Glutamatergic neuron (in vitro differentiated cells): ENCODE results near the gene LRRC75B. TPM values are rescaled to one million over a fixed set of nuclear protein-coding genes. Genes with fewer than 3 reads are reported as not detected.
"Not testable (repeated sequence)": the region's sequence is repeated elsewhere in the genome, so short reads cannot be mapped to it uniquely, and the experiment has no call there.

ENCODE experiments used
- DNase-seq: peaks from one replicate; pipeline ENCODE4 v3.0.0; 2022
- H3K27ac Mint-ChIP-seq: one replicate; pipeline ENCODE4 v1.8.0; 2020; ENCODE audit warnings: mild to moderate bottlenecking, mixed read lengths, inconsistent platforms; ENCODE audit not compliant: unreplicated experiment
- H3K27me3 Mint-ChIP-seq: one replicate; pipeline ENCODE4 v1.8.0; 2020; ENCODE audit warnings: mild to moderate bottlenecking, moderate library complexity, mixed read lengths, inconsistent platforms; ENCODE audit not compliant: unreplicated experiment
- H3K36me3 Mint-ChIP-seq: one replicate; pipeline ENCODE4 v1.8.0; 2020; ENCODE audit warnings: mild to moderate bottlenecking, mixed read lengths, inconsistent platforms; ENCODE audit not compliant: unreplicated experiment
- H3K4me1 Mint-ChIP-seq: one replicate; pipeline ENCODE4 v1.8.0; 2020; ENCODE audit warnings: mild to moderate bottlenecking, low read depth, mixed read lengths, inconsistent platforms; ENCODE audit not compliant: unreplicated experiment
- H3K4me3 Mint-ChIP-seq: one replicate; pipeline ENCODE4 v1.8.0; 2020; ENCODE audit warnings: mild to moderate bottlenecking, mixed read lengths, inconsistent platforms; ENCODE audit not compliant: unreplicated experiment
- H3K9me3 Mint-ChIP-seq: one replicate; pipeline ENCODE4 v1.8.0; 2020; ENCODE audit warnings: mild to moderate bottlenecking, moderate library complexity, mixed read lengths, inconsistent platforms; ENCODE audit not compliant: unreplicated experiment
- CTCF ChIP-seq: fragments of 200-600 bp; sonication (generic); IDR thresholded peaks from one replicate; pipeline ENCODE4 v1.5.0; 2021; ENCODE audit not compliant: partially characterized antibody, unreplicated experiment
- total RNA-seq: library from RNA; stranded (reverse); fragmentation: NEBNext Ultra II Directional; extraction: Animal tissue kit (Norgen Biotek cat#: 25700); gene quantifications from one replicate; pipeline ENCODE4 v1.2.1, GENCODE V29; 2021; ENCODE audit not compliant: unreplicated experiment

The LRRC75B gene
- total RNA-seq, 1 donor from 2014 or later: 63.6 TPM

DNA sequence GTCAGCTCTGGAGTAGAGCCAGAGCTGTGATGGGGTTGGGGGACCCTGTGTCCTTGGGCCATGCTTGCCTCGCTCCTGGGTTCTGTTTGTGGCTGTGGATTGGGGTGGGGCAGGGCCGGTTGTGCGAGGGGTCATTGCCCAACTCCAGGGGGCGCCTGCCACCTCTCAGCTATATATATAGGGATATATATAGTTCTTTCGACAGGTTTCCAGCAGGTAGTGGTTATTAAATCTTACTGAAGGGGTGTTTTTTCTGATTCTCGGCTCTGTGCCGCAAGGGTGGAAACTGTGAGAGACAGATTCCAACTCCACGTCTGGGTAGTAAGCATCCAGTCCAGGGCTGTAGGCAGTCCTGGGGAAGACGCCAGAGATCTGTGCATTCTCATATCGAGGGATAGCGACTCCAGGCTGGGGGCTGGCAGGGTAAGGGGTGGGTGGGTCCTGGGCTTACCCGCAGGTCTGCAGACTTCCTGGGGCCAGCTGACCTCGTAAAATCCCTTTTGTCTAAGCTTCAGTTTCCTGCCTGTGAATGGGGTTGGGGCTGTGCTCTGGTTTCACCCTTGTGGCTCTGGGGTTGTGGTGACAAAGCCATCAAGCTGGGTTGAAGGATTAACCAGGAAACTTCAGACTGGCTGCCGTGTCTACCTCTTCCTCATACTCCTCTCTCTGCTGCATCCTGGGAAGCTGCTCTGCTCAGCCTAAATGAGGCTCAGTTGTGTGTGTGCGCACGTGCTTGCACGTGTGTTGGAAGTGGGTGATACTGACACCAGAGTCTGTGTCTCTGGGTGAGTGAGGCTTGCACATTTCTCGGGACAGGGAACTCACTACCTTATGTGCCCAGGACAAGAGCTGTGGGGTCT, 11.1 kb upstream of the LRRC75B start:
- H3K27ac Mint-ChIP-seq, H3K9me3 Mint-ChIP-seq, H3K4me3 Mint-ChIP-seq, H3K27me3 Mint-ChIP-seq, H3K4me1 Mint-ChIP-seq, H3K36me3 Mint-ChIP-seq: not testable (repeated sequence)
- DNase-seq: peak; percentile 46
- TF ChIP-seq CTCF: peak; percentile 16

- not testable (repeated sequence) for H3K4me3 Mint-ChIP-seq, H3K36me3 Mint-ChIP-seq, DNase-seq, H3K4me1 Mint-ChIP-seq, H3K27ac Mint-ChIP-seq, H3K27me3 Mint-ChIP-seq, H3K9me3 Mint-ChIP-seq
These were observed 10.2 kb upstream of the LRRC75B start, which contains the start of gene GGT1 for GRCh38 chr22:24602847-24603769. TSS of gene GGT1 (plus strand) at chr22:24603193. CDS start at chr22:24611082, 7,889 bp downstream.

- H3K9me3 Mint-ChIP-seq, H3K36me3 Mint-ChIP-seq, DNase-seq, H3K27me3 Mint-ChIP-seq, H3K27ac Mint-ChIP-seq, H3K4me3 Mint-ChIP-seq, H3K4me1 Mint-ChIP-seq: not testable (repeated sequence)
These were observed 9.4 kb upstream of the LRRC75B start for GRCh38 chr22:24602105-24602749.

- Mint-ChIP-seq H3K36me3 (no peaks in the 10 kb centered on the region), H3K4me1 (peaks cover 1% of the 10 kb centered on the region), H3K27ac (no peak overlapping the region), H3K9me3 (peaks cover 3% of the 10 kb centered on the region), H3K4me3 (no peak overlapping the region), H3K27me3 (peaks cover 2% of the 10 kb centered on the region)
- DNase-seq: no peak
- TF ChIP-seq CTCF: no peak
These were observed 8.6 kb upstream of the LRRC75B start for GRCh38 chr22:24601217-24602104.

GRCh38 chr22:24599958-24600715, 7.3 kb upstream of the LRRC75B start:
- not testable (repeated sequence) for H3K9me3 Mint-ChIP-seq, DNase-seq, H3K36me3 Mint-ChIP-seq, H3K4me1 Mint-ChIP-seq, H3K27me3 Mint-ChIP-seq, H3K27ac Mint-ChIP-seq, H3K4me3 Mint-ChIP-seq
